ENCODE results near the gene PIEZO2.

DNA sequence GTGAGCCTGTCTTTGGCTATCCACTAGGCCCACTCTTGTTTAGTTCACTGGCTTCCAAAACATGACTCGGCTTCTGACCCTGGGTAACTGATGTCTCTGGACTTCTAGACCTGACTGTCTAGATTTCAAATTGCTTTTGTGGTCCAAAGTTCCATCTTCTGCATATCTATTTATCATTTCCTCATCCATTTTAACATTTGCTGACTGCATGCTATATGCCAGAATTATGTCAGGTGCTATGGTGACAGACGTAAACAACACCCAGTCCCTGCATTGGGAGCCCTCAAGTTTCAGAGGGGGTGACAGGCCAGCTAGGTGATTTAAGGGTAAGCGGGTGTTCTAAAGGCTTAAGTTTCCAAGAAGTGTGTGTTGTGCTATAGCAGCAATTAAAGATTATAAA is 140.9 kb downstream of the PIEZO2 start:
- no peak for TF ChIP-seq ZNF112 (tag by site-specific recombination; IDR thresholded peaks at IDR 0.05)
- no peak for TF ChIP-seq ZNF830 (tag by site-specific recombination; IDR thresholded peaks at IDR 0.05; ENCODE audit: low read depth)
- no peak for TF ChIP-seq KLF16 (tag by site-specific recombination; IDR thresholded peaks at IDR 0.05)
- TF ChIP-seq, protein P1, sequence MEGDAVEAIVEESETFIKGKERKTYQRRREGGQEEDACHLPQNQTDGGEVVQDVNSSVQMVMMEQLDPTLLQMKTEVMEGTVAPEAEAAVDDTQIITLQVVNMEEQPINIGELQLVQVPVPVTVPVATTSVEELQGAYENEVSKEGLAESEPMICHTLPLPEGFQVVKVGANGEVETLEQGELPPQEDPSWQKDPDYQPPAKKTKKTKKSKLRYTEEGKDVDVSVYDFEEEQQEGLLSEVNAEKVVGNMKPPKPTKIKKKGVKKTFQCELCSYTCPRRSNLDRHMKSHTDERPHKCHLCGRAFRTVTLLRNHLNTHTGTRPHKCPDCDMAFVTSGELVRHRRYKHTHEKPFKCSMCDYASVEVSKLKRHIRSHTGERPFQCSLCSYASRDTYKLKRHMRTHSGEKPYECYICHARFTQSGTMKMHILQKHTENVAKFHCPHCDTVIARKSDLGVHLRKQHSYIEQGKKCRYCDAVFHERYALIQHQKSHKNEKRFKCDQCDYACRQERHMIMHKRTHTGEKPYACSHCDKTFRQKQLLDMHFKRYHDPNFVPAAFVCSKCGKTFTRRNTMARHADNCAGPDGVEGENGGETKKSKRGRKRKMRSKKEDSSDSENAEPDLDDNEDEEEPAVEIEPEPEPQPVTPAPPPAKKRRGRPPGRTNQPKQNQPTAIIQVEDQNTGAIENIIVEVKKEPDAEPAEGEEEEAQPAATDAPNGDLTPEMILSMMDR (tag by site-specific recombination; IDR thresholded peaks at IDR 0.05), result no peak
- TF ChIP-seq BCL11A (tag by site-specific recombination; IDR thresholded peaks at IDR 0.05; ENCODE audit: low read depth), result no peak
- TF ChIP-seq, protein P2, sequence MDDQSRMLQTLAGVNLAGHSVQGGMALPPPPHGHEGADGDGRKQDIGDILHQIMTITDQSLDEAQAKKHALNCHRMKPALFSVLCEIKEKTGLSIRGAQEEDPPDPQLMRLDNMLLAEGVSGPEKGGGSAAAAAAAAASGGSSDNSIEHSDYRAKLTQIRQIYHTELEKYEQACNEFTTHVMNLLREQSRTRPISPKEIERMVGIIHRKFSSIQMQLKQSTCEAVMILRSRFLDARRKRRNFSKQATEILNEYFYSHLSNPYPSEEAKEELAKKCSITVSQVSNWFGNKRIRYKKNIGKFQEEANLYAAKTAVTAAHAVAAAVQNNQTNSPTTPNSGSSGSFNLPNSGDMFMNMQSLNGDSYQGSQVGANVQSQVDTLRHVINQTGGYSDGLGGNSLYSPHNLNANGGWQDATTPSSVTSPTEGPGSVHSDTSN (CRISPR knock-in tag; IDR thresholded peaks at IDR 0.05), result no peak
- no peak for TF ChIP-seq ZNF629 (tag by site-specific recombination; IDR thresholded peaks at IDR 0.05)
- TF ChIP-seq ZFP69B (tag by site-specific recombination; IDR thresholded peaks at IDR 0.05), result no peak
